A673 (cell line): ENCODE results near the gene TTLL11. TPM values are rescaled to one million over a fixed set of nuclear protein-coding genes. Genes with fewer than 3 reads are reported as not detected.

Experiments
- BruUV-seq: library from RNA; stranded (reverse); fragments of 400-500 nt; replicated peaks from 2 replicates; lab custom pipeline; 2021; lab: Mats Ljungman, UMichigan
- CTCF ChIA-PET: fragments of 300-600 bp; sonication (Branson Sonifier 250); formaldehyde crosslinking; loops from one replicate; lab custom pipeline; 2022; ENCODE audit warnings: antibody characterized with exemption; lab: Charles Lee
- POLR2A ChIA-PET: fragments of 300-600 bp; sonication (Branson Sonifier 250); formaldehyde crosslinking; loops from one replicate; lab custom pipeline; 2022; ENCODE audit warnings: antibody characterized with exemption; ENCODE audit not compliant: low non-redundant PET; lab: Charles Lee
- DNase-seq: peaks from one replicate; pipeline ENCODE4 v3.0.0-alpha.2; 2015; ENCODE audit warnings: low spot score
- H3K27ac ChIP-seq: fragments of 200-600 bp; sonication (generic); 2 replicates; pipeline ENCODE4 v1.5.1; 2016; ENCODE audit warnings: mixed run types, low read depth, mild to moderate bottlenecking, mixed read lengths, antibody characterized with exemption, low read length; ENCODE audit not compliant: poor library complexity, severe bottlenecking
- H3K27me3 ChIP-seq: fragments of 200-600 bp; sonication (generic); replicated peaks from 2 replicates; pipeline ENCODE4 v1.6.1; 2017; ENCODE audit warnings: mixed run types, low read depth, mild to moderate bottlenecking, mixed read lengths, antibody characterized with exemption, low read length; ENCODE audit not compliant: insufficient read depth, poor library complexity
- H3K36me3 ChIP-seq: fragments of 200-600 bp; sonication (generic); 2 replicates; pipeline ENCODE4 v1.6.1; 2016; ENCODE audit warnings: mixed run types, mild to moderate bottlenecking, mixed read lengths, antibody characterized with exemption, low read length; ENCODE audit not compliant: insufficient read depth, poor library complexity, severe bottlenecking
- H3K4me1 ChIP-seq: fragments of 200-600 bp; sonication (generic); 2 replicates; pipeline ENCODE4 v1.6.1; 2017; ENCODE audit warnings: mixed run types, mild to moderate bottlenecking, mixed read lengths, antibody characterized with exemption, low read length; ENCODE audit not compliant: insufficient read depth, poor library complexity, severe bottlenecking
- H3K4me3 ChIP-seq: fragments of 200-600 bp; sonication (generic); 2 replicates; pipeline ENCODE4 v1.5.1; 2016; ENCODE audit warnings: low read depth, mixed run types, mild to moderate bottlenecking, mixed read lengths, low read length; ENCODE audit not compliant: poor library complexity, severe bottlenecking
- H3K9me3 ChIP-seq: fragments of 200-600 bp; sonication (generic); 2 replicates; pipeline ENCODE4 v1.6.1; 2016; ENCODE audit warnings: mixed run types, low read depth, mild to moderate bottlenecking, mixed read lengths, antibody characterized with exemption, low read length; ENCODE audit not compliant: poor library complexity, severe bottlenecking
- CTCF ChIP-seq: fragments of 300-800, 200-600 bp; sonication (generic); conservative IDR thresholded peaks from 2 replicates; pipeline ENCODE4 v1.5.1; 2017; ENCODE audit warnings: low read depth, mild to moderate bottlenecking, antibody characterized with exemption, low read length, moderate library complexity, mixed read lengths
- EZH2 ChIP-seq: fragments of 200-600 bp; sonication (generic); IDR thresholded peaks from 2 replicates; pipeline ENCODE4 v1.6.1; 2017; ENCODE audit warnings: borderline replicate concordance, low read depth, mild to moderate bottlenecking, mixed read lengths, antibody characterized with exemption, low read length; ENCODE audit not compliant: poor library complexity, severe bottlenecking
- intact Hi-C: fragments of 100-400 bp; cut with micrococcal nuclease; formaldehyde crosslinking; loops from one replicate; pipeline ENCODE4 v1.10.0; 2022; ENCODE audit not compliant: unreplicated experiment
- total RNA-seq: library from RNA; stranded (reverse); gene quantifications from 2 replicates; pipeline ENCODE4 v1.2.3, GENCODE V29; 2021

The TTLL11 gene
- total RNA-seq, 1 experiment from 2014 or later: 3.0 TPM

- H3K27ac ChIP-seq: no peak overlapping the region
- intact Hi-C loops: no loop called here
- TF ChIP-seq CTCF: no peak
- no peak for TF ChIP-seq EZH2
- no peaks in the 10 kb centered on the region for H3K36me3 ChIP-seq
- no peak overlapping the region for H3K4me3 ChIP-seq
- no peaks in the 10 kb centered on the region for H3K9me3 ChIP-seq
- DNase-seq: no peak
- H3K4me1 ChIP-seq: peaks cover 7% of the 10 kb centered on the region
- no peaks in the 10 kb centered on the region for H3K27me3 ChIP-seq
- CTCF ChIA-PET: no interaction called here
- no TSS peak for BruUV-seq
- POLR2A ChIA-PET: no interaction called here
Observed at GRCh38 chr9:121788686-121789366, 304.3 kb downstream of the TTLL11 start.

- intact Hi-C loops: no loop called here
- peaks cover 7% of the 10 kb centered on the region for H3K4me1 ChIP-seq
- POLR2A ChIA-PET: no interaction called here
- no TSS peak for BruUV-seq
- no peaks in the 10 kb centered on the region for H3K27me3 ChIP-seq
- no peak for DNase-seq
- no peaks in the 10 kb centered on the region for H3K36me3 ChIP-seq
- TF ChIP-seq EZH2 (no peak), CTCF (no peak)
- H3K27ac ChIP-seq: no peak overlapping the region
- H3K9me3 ChIP-seq: no peaks in the 10 kb centered on the region
- no peak overlapping the region for H3K4me3 ChIP-seq
- CTCF ChIA-PET: no interaction called here
Observed at GRCh38 chr9:121786998-121787422, 306.1 kb downstream of the TTLL11 start.

DNA sequence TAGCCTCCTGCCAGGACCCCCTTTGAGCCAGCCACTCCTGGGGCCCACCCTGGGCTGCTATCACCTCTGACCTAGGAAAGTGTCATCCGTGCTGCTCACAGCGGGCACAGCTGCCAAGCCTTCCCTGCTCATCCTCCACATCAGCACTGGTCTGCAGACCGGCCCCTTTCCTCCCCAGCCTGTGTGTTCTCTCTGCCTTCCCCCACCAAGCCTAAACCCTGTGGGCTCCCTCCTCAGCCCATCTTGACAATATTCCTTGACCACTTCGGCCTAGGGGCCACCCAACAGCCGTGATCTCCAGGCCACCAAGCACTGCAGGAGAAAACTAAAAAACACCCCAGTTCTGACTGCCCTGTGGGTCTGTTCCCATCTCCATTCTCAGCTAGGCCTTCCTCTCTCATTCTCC lies 306.6 kb downstream of the TTLL11 start:
- no TSS peak for BruUV-seq
- intact Hi-C loops: no loop called here
- H3K27ac ChIP-seq: no peak overlapping the region
- ChIA-PET CTCF (no interaction called here), POLR2A (no interaction called here)
- no peak for TF ChIP-seq CTCF
- no peak for TF ChIP-seq EZH2
- no peaks in the 10 kb centered on the region for H3K27me3 ChIP-seq
- peaks cover 4% of the 10 kb centered on the region for H3K36me3 ChIP-seq
- H3K9me3 ChIP-seq: no peaks in the 10 kb centered on the region
- peaks cover 7% of the 10 kb centered on the region for H3K4me1 ChIP-seq
- DNase-seq: no peak
- no peak overlapping the region for H3K4me3 ChIP-seq
